ENCODE results near the gene MYH6. TPM values are rescaled to one million over a fixed set of nuclear protein-coding genes. Genes with fewer than 3 reads are reported as not detected.
"Not testable (repeated sequence)": the region's sequence is repeated elsewhere in the genome, so short reads cannot be mapped to it uniquely, and the experiment has no call there.

Gene MYH6
- total and polyA plus RNA-seq, 7 donors = 1.5 to 4.9 (median 3.0) TPM; not detected in 4

GRCh38 chr14:23428686-23429495, 20.8 kb upstream of the MYH6 start:
- no peak overlapping the region for H3K27ac ChIP-seq
- H3K4me1 ChIP-seq = no peaks in the 10 kb centered on the region
- H3K4me3 ChIP-seq = no peak overlapping the region
- H3K36me3 ChIP-seq = no peaks in the 10 kb centered on the region
- TF ChIP-seq POLR2AphosphoS5 (IDR thresholded peaks at IDR 0.05) (no peak), EP300 (IDR thresholded peaks at IDR 0.05) (no peak), POLR2A (IDR thresholded peaks at IDR 0.05) (no peak), CTCF (IDR thresholded peaks at IDR 0.05) (no peak)
- 91% methylated on average over 13 of the region's 13 CpGs for WGBS, 2 donors
- intact Hi-C loops (cut with DNase I) = no loop called here
- H3K27me3 ChIP-seq = no peaks in the 10 kb centered on the region
- H3K9me3 ChIP-seq = no peaks in the 10 kb centered on the region
- DNase-seq = peak; percentile 53

GRCh38 chr14:23425798-23426197, 17.7 kb upstream of the MYH6 start:
- H3K9me3 ChIP-seq; DNase-seq; H3K27ac ChIP-seq; H3K4me1 ChIP-seq; intact Hi-C loops (cut with DNase I); H3K27me3 ChIP-seq; H3K36me3 ChIP-seq; H3K4me3 ChIP-seq: not testable (repeated sequence)
- WGBS, 2 donors = 87 to 91% methylated on average over 6 of the region's 6 CpGs

- no peaks in the 10 kb centered on the region for H3K36me3 ChIP-seq
- no peak for DNase-seq
- 84% methylated on average over 10 of the region's 10 CpGs for WGBS, 2 donors
- H3K27ac ChIP-seq = no peak overlapping the region
- intact Hi-C loops (cut with DNase I) = no loop called here
- no peak overlapping the region for H3K4me3 ChIP-seq
- no peaks in the 10 kb centered on the region for H3K4me1 ChIP-seq
- no peaks in the 10 kb centered on the region for H3K27me3 ChIP-seq
- TF ChIP-seq POLR2A (IDR thresholded peaks at IDR 0.05) (no peak), EP300 (IDR thresholded peaks at IDR 0.05) (no peak)
- no peaks in the 10 kb centered on the region for H3K9me3 ChIP-seq
These were observed 17.1 kb upstream of the MYH6 start for GRCh38 chr14:23425169-23425568.

GRCh38 chr14:23423657-23424056, 15.6 kb upstream of the MYH6 start:
- H3K4me3 ChIP-seq = no peak overlapping the region
- no peak for DNase-seq
- H3K27me3 ChIP-seq = no peaks in the 10 kb centered on the region
- 80 to 90% methylated on average over 6 of the region's 6 CpGs for WGBS, 2 donors
- H3K4me1 ChIP-seq = no peaks in the 10 kb centered on the region
- no peak for TF ChIP-seq POLR2AphosphoS5 (IDR thresholded peaks at IDR 0.05)
- TF ChIP-seq EP300 (IDR thresholded peaks at IDR 0.05) = no peak
- TF ChIP-seq POLR2A (IDR thresholded peaks at IDR 0.05) = no peak
- no peak for TF ChIP-seq CTCF (IDR thresholded peaks at IDR 0.05)
- H3K36me3 ChIP-seq = no peaks in the 10 kb centered on the region
- no peaks in the 10 kb centered on the region for H3K9me3 ChIP-seq
- H3K27ac ChIP-seq = no peak overlapping the region
- intact Hi-C loops (cut with DNase I) = no loop called here

- Histone ChIP-seq H3K9me3 (no peaks in the 10 kb centered on the region), H3K4me3 (no peak overlapping the region), H3K4me1 (no peaks in the 10 kb centered on the region), H3K27ac (no peak overlapping the region), H3K27me3 (no peaks in the 10 kb centered on the region), H3K36me3 (no peaks in the 10 kb centered on the region)
- intact Hi-C loops (cut with DNase I) = no loop called here
- no peak for TF ChIP-seq EP300 (IDR thresholded peaks at IDR 0.05)
- TF ChIP-seq CTCF (IDR thresholded peaks at IDR 0.05) = no peak
- no peak for TF ChIP-seq POLR2A (IDR thresholded peaks at IDR 0.05)
- no peak for TF ChIP-seq POLR2AphosphoS5 (IDR thresholded peaks at IDR 0.05)
- DNase-seq = no peak
These were observed 13.5 kb upstream of the MYH6 start for GRCh38 chr14:23421594-23421993.

GRCh38 chr14:23419646-23420045, 11.6 kb upstream of the MYH6 start:
- H3K4me3 ChIP-seq; intact Hi-C loops (cut with DNase I); DNase-seq; H3K9me3 ChIP-seq; H3K27me3 ChIP-seq; H3K4me1 ChIP-seq; H3K27ac ChIP-seq; H3K36me3 ChIP-seq: not testable (repeated sequence)
- 84 to 85% methylated on average over 3 of the region's 17 CpGs for whole genome bisulfite sequencing, 2 donors

Measured in sigmoid colon (tissue), 7 donors.